HG02870 (cell line): ENCODE results near the gene PTGES2.
"Not testable (repeated sequence)": the region's sequence is repeated elsewhere in the genome, so short reads cannot be mapped to it uniquely, and the experiment has no call there.

Source experiments
- ATAC-seq: cut with Tn5 transposase; IDR thresholded peaks from one replicate; pipeline ENCODE4 v1.9.1; 2021; ENCODE audit warnings: mild to moderate bottlenecking, moderate library complexity; ENCODE audit not compliant: unreplicated experiment

PTGES2 gene

DNA sequence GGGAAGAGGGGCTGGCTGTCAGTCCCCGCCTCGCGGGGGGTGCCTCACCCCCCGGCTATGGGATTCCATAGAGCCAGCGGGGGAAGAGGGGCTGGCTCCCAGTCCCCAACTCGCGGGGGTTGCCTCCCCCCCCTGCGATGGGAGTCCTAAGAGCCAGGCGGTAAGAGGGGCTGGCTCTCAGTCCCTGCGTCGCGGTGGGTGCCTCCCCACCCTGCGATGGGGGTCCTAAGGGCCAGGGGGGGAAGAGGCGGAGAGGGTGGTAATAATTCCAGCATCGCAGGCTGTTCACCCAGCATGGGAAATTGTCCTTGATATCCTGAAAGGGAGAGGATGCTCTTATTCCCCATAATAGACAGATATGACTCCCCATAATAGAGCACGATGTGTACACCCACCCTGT lies 12.1 kb upstream of the PTGES2 start:
- no peak for ATAC-seq

DNA sequence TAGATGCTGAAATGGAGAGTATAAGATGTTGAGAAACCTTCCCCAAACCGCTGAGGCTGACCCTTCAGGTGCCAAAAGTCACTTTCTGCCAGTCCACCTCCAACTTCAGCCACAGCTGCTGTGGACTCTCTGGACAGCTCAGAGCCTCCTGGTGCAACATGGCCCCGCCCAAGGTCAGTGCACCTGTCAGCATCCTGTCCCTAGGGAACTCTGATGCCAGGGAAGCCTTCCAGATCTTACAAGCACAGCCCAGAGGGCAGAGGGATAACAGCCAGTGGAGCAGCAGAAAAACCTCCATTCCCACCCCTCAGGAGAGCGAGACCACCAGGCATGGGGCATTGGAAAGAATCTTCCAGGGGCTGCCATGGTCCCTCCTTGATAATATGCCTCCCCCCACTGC lies 10.5 kb upstream of the PTGES2 start:
- ATAC-seq: no peak

DNA sequence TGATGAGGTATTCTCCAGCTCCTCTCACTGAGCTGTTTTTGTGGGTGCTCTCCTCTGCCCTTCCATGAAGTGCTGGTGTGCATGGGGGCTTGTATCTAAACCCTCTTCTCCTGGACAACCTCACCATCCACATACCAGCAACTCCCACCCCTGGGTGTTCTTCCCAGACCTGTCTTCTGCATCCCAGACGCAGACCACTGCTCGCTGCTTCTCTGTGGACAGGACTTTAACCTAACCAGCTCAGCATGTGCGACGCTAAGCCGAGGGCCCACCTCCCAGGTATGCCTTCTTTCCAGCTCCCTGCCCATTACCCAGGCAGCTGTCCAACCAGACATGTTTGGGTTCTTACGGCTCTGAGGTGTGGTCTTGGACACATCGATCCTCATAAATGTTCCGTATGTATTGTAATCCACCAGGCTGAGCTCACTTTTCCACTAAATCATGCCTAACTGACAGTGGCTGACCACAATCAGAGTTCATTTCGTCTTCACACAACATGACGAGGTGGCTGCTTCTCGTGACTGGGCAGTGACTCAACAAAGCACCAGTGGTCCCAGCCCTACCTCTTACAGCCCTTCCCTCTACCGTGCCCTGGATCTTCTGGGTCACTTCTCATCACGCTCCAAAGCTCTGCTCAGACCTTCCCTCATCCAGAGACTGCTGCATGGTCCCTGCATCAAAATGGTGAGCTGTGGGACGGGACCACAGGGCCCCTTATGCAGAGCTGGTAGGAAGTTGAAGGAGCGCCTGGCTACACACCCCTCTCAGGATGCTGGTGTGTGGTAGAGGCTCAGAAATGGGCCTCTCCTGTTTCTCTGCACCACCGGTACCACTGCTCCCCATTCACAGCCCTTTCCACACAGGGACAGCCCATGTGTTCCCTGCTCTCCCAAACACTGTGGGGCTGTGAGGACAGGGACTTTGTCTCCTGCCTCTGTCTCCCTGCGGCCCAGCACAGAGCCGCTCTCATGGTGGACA lies 9.6 kb upstream of the PTGES2 start:
- ATAC-seq: no peak

DNA sequence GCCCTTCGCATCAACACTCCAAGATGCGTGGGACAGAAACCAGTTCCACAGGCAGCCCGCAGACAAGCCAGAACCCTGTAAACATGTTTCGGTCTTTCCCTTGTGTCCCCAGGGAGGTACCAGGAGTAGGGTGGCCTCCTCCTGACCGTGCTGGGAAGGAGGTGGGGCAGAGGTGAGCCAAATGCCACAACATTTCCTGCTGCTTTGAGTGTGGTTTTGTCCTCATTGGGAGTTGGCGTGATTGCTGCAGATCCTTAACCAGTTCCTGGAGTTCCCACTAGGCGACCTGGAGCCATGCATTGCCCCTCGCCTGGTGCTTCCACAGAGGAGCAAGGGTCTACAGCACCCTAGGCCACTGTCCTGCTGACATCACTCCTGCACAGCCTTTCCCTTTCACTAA lies 8.0 kb upstream of the PTGES2 start:
- not testable (repeated sequence) for ATAC-seq

DNA sequence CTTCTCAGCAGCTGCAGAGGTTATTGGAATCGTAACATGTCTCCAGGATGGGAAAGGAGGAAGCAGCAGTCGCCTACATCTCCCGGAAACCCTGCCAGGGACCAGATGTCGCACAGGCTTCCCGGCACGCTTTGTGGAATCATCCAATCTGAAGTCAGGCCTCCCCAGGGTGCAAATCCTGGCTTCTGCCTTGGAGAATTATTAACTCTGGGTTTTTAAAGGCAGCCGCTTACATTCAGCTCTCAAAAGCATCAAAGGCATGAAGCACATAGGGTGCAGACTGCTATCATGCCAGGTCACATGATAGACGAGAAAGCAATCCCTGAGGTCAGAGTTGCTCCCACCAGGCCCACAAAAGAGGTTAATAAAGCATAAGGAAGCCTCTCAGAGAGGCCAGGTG lies 4.6 kb upstream of the PTGES2 start:
- not testable (repeated sequence) for ATAC-seq

DNA sequence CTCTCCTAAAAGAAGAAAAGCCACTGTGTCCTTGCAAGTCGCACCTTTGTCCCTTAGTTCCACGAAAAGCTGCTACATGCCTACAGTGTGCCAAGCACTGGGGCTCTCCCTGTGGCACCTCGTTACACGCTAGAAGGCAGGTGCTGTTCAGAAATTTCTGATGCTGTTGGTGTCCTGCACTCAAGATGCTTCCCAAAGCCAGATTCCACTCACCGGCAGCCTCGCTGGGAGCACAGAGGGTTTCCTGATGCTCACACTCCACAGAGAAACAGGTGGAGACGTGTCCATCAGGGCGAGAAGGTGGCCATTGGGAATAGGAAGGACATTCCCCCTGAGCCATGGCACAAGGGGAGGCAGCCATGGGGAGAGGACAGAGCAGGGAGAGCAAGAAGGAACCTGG lies 3.8 kb upstream of the PTGES2 start:
- ATAC-seq: not testable (repeated sequence)

DNA sequence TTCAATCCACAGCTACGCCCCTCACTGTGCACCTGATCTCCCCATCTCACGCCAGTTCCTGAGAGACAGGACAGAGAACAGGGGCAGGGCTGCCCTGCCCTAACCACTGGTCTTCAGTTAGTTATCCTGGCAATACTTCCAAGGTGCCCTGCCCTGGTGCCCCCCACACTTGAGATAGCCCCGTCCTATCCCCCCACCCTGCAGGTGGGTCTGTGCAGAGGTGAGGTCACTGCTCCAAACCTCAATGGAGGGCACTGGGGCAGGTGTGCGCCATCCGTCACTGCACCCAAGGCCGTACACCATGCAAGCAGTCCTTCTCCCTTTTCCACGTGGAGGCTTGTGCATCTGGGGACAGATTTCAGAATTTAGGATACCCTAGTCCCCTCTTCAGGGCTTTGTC lies 3.1 kb upstream of the PTGES2 start:
- not testable (repeated sequence) for ATAC-seq

DNA sequence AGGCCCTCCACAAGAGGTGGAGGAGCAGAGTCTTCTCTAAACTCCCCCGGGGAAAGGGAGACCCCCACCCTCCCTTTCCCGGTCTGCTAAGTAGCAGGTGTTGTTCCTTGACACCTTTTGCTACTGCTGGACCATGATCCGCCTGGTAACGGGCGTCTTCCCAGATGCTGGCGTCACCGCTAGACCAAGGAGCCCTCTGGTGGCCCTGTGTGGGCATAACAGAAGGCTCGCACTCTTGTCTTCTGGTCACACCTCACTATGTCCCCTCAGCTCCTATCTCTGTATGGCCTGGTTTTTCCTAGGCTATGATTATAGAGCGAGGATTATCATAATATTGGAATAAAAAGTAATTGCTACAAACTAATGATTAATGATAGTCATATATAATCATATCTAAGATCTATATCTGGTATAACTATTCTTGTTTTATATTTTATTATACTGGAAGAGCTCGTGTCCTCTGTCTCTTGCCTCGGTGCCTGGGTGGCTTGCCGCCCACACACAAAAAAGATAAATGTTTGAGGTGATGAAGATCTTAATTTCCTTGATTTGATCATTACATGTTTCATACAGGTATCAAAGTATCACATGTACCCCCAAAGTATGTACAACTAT lies 2.6 kb upstream of the PTGES2 start:
- ATAC-seq: not testable (repeated sequence)

DNA sequence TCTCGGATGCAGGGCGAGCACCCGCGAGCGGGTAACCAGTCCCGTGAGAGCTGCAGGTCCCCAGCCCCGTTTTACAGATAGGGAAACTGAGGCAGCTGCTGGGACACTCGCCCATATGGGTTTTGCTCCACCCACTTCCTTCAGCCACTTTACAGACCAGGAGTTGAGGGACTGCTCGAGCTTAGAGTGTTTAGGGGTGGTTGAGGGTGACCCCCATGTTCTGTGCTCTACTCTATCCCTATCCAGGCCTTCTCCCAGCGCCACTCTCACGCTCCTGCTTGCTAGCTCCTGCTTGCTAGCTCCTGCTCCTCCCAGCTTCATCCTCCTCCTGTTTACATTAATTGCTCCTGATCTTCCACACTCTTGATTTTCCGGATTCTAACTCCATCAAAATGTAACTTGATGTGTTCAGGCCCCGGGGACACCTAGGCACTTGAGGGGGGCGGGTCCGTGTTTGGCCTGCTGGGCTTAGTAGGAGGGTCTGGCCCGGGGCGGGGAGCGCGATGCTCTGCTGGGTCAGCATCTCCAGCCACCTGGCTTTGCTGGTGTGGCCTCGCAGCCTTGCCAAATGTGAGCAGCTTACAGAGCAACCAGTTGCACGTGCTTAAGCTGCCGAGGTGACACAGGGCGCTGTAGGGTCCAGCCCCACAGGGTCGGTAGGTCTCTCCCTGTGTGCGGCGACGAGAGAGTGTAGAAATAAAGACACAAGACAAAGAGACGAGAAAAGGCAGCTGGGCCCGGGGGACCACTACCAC lies 1.5 kb upstream of the PTGES2 start:
- ATAC-seq: no peak

DNA sequence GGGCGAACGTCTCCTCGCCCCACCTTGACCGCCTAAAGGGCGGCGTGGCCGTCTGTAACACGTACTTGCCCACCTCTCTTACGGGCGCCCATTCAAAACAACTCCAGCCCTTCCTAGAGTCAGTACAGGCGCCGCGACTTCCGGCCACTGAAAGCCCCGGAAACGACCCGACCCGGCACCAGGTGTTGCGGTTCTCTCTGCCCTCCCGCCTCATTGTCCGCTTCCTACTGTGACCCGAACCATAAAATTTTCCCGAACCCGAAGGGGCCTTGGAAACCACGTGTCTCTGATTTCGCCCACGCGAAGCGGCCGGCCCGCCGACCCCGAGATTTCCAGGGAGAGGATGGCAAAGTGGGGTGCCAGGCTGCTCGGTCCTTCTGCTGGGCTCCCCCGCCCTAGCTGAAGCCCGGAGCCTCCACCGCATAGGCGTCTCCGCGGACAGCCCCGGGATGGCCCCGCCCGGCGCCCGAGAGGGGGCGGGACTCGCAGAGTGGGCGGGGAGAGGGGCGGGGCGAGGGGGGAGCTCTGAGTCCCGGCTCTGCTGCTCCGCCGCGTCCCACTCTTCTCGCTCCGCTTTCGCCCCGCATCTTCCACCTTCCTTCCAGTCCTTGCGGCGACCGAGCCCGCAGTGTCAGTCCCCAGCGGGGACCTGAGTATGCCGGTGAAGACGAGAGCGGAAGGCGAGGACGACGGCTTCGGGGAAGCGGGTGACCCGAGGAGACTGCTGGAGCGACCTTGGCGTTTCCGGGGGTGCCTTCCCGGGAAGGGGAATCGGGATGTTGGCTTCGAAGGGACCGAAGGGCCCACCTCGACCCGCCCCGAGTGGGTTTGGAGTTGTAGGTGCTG lies 684 bp upstream of the PTGES2 start:
- peak; percentile 53 for ATAC-seq

DNA sequence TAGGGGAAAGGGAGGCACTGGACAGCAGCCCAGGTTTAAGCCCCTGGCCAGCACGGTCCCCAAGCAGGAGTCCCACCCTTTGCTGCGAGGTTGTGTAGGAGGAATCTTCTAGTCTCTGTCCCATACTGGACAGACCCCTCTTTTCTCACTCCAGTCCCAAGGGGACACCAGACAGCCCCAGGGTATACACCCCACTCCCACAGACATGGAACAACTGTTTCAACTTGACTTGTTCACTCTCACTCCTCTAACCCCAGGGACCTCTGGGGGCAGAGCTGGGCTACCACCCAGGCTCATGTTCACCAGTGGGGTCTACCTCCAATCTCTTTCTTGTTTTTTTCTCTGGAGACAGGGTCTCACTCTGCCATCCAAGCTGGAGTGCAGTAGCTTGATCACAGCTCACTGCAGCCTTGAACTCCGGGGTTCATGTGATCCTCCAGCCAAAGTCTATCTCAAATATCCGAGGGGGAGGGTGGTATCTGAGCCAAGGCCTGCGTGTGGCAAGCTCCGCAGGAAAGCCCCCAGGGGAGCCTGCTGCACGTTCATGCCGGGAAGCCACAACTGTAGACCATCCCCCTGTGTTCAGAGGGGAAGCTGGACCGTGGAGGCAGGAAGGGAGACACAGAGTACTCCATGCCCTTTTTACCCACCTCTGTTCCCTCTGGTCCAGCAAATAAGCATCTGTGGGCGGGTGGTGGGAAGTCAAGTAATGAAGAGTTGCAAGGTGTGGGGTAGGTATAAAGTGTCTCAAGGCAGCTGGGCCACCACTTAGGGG lies 1.8 kb downstream of the PTGES2 start:
- ATAC-seq: no peak

DNA sequence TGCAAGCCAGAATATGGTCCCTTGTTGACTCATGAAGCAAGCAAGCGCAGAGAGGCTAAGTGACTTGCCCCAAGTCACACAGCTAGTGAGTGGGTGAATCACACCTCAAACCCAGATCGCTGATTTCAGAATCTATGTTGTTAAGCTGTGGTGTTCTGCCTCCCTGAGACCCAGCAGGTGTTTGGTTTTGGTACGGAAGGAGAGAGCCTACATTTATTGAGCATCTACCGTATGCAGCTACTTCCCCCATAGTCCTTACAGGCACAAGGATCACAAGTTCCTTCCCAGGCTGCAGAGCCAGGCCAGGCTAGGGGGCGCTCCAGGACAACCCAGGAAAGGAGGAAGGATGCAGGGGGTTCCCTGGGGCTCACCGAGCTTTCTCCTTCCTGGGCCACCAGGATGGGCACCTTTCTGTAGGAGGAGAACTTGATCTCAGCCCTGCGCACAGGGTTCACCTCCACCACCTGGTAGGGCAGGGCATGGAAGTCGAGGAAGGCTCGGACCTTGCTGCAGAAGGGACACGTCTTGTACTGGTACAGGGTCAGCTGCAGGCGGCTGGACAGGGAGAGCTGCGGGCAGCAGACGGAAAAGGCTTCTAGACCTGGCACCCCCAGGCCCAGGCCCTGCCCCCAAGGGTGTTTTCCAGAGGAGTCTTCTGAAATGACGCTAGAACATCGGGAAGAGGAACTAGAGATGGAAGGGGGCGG lies 2.5 kb downstream of the PTGES2 start:
- no peak for ATAC-seq

DNA sequence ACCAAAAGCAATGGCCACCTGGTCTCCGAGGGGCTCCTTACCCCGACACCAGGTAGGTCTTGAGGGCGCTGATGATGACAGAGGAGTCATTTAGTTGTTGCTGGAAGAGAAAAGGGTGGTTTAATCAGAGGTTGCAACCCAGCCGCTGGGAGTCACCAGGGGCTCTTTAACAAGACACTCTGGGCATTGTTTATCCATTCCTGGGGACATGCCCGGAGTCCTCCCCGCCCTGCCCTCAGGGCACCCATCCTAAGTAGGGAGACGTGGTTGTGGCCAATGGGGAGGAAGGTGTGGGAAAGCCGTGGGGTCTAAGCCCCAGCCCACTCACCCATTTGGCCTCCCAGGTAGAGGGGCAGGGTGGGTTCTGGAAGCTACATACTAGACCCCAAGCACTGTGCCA lies 3.1 kb downstream of the PTGES2 start:
- ATAC-seq: no peak

DNA sequence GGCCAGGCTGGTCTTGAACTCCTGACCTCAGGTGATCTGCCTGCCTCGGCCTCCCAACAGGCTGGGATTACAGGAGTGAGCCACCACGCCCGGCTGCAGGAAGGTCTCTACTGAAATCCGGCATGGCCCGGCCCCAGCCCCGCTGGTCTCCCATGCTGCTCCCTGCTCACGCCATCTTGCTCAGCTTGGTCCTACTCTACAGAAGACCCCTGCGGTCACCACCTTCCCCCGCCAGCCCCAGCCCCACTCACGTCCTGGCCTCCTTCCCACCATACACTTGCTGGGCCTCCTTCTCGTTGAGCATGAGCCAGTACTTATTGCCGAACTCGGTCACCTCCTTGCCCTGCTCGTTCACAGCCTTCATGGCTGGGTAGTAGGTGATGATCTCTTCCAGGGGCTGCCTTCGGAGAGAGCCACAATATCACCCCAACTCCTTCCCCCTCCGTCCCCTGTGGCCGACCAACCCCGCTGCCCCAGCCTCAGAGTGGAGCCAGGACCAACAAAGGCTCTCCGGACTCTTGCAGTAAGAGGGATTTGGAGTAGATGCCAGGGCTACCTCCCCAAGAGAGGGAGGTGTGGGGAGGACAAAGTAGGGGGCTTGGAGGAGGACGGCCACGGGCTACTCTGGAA lies 4.0 kb downstream of the PTGES2 start:
- no peak for ATAC-seq

DNA sequence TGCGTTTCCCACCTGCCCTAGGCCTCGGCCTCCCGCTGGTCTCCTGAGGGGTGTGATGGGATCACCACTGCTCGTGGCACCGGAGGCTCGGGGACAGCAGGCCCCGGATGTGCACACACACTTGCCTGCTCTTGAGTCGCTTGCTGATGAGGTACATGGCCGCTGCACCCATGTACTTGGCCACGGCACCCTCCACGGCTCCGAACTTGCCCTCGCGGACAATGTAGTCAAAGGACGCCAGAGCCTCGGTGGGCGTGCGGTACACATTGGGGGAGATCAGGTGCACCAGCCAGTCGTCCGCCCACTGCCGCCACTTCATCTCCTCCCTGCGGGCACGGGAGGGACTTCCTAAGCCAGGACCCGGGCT lies 4.7 kb downstream of the PTGES2 start:
- no peak for ATAC-seq

DNA sequence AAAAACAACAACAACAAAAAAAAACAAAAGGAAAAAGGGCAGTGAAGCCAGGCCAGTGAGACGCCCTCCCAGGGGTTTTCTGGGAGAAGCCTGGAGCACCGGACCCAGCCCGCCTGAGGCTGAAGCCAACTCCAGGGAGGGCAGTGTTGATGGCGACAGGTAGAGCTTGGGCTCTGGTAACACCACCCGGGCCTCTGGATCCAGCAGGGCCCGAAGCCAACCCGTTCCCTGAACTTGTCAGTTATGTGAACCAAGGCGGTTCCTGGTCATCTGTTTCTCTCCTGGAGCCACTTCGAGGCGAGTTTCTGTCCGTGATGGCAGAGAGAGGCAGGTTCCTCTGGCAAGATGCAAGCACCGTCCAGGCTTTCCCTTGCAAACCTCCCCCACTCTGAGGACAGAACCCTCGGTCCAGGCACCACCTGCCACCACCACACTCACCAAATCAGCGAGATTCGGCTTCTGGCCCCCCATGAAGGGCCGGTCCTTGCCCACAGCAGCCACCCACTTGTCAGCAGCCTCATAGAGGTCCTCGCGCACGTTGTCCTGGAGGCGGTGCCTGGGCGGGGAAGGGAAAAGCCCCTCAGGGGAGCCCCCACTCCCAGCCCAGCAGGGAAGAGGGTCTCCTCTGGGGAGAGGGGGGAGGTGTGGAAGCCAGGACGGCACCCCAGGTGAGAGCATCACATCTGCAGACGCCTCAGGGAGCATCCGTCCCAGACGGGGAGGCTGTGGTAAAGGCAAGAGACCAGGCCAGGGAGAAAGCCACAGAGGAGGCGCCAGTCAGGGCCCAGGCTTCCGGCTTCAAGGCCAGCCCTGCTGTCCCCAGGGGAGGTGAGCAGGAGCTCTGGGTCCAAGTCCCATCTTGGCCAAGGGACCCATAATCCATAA lies 5.4 kb downstream of the PTGES2 start:
- ATAC-seq: no peak

DNA sequence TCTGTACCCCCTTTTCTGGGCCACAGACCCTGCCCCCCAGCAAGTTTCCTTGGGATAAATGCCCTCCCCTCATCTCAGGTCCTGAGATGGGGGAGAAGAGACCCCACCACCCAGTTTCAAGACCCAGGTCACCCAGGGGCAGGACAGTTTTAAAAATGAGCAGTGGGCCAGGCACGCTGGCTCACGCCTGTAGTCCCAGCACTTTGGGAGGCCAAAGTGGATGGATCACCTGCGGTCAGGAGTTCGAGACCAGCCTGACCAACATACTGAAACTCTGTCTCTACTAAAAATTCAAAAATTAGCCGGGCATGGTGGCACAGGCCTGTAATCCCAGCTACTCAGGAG lies 6.1 kb downstream of the PTGES2 start:
- ATAC-seq: no peak
